COR-L47 (cell line): ENCODE results near the gene KIN.
"Not testable (repeated sequence)": the region's sequence is repeated elsewhere in the genome, so short reads cannot be mapped to it uniquely, and the experiment has no call there.

Experiments used
- DNase-seq: peaks from one replicate; lab custom pipeline; 2025; lab: John Stamatoyannopoulos, UW

The KIN gene

GRCh38 chr10:7794251-7795026 is 6.6 kb upstream of the KIN start:
- DNase-seq = no peak

DNA sequence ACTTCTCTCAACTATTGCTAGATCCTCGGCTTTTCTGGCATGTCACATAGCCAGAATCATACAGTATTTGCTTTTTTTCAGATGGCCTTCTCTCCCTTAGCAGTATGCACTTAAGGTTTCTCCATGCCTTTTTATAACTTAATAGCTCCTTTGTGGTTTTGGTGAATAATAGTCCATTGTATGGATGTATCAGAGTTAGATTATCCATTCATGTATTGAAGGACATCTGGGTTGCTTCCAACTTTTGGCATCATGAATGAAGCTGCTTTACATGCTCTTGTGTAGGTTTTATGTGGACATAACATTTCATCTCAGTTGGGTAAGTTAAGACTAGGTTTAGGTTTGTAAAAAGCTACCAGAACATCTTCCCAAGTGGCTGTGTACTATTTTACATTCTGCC is 4.7 kb upstream of the KIN start:
- DNase-seq = no peak

- no peak for DNase-seq
Observed at GRCh38 chr10:7789390-7789789, 1.6 kb upstream of the KIN start.

- DNase-seq = no peak
Observed at GRCh38 chr10:7788639-7789286, 970 bp upstream of the KIN start.

DNA sequence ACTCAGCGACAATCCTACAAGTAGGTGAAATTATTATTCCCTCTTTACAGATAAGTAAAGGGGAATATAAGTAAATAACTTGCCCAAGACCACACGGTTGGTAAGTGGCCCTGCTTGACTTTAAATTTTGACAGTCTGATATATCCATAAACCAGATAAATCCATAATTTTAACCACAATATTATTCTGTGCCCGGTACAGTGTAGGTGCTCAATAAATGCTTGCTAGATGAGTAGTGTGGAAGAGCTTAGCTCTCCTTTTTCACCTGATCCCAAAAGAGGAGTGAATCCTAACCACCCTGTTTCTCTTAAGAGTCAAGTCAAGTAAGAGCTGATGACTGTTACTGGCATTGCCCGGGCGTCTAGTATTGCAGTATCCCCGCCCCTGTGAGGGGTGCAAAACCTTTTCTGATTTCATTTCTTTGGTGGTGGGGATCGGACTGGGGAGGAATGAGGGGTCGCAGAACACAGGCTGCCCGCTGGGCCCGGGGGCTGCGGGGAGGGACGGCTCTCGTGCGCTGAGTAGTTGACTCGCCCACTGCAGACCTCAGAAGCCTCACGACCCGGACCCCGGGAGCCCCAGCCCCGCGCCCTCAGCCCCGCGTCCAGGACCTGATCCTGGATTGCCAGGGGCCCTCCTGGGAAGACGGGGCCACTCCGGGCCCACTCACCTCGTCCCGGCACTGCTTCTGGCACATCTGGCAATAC is 490 bp downstream of the KIN start:
- no peak for DNase-seq

- DNase-seq = no peak
Observed at GRCh38 chr10:7786430-7786829, 1.4 kb downstream of the KIN start.

DNA sequence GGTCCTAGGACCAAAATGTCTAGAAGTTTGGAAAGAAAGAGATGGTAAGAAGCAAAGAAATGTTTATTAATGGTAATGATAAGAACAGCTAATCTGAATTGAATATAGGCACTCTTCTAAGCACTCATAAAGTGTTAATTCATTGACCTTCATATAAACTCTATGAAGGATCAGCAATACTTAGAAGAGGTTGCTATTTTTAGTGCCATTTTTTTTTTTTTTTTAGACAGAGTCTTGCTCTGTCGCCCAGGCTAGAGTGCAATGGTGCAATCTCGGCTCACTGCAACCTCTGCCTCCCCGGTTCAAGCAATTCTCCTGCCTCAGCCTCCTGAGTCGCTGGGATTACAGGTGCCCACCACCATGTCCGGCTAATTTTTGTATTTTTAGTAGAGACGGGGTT is 5.6 kb downstream of the KIN start:
- DNase-seq = not testable (repeated sequence)

DNA sequence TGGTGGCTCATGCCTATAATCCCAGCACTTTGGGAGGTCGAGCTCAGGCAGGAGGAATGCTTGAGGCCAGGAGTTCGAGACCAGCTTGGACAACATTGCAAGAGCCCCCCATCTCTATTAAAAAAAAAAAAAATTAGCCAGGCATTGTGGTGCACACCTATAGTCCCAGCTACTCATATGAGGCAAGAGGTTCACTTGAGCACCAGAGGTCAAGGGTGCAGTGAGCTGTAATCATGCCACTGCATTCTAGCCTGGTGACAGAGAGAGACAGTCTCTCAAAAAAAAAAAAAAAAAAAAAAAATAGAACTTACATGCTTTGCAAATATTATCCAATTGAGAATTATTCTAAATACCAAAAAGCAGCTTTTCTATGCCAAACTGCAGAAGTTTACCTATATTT is 11.0 kb downstream of the KIN start:
- no peak for DNase-seq

DNA sequence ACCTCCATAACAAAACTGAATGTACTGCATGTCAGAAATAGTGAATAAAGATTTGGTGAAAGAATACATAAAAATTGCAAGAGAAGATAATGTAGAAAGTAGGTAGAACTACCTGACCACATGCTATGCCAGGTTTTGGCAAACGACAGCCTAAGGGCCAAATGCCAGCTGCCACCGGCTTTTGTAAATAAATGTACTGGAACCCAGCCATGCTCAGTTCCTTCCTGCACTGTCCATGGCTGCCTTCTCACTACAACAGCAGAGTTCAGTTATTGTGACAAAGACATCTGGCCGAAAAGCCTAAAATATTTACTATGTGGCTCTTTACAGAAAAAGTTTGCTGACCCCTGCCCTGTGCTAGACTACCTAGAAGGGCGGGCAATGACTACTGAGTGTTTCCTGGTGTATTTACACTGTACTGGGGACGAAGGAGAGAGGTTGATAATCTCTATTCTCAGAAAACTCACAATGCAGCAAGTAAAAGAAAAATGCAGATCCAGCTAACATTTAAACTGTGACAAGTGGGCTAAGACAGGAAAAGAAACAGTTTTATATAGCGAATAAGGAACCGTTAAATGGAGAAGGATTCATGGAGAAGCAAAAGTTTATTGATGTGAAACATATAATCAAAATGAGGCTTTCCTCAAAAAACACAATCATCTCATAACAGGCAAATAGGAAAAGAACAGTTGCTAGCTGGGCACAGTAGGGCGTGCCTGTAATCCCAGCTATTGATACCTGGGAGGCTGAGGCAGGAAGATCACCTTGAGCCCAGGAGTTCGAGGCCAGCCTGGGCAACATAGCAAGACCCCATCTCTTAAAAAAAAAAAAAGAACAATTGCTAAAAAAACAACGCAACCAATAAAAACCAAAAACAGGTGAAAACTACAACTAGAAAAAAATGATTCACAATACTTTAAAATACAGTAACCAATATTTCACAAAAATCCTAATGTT is 13.7 kb downstream of the KIN start:
- peak; percentile 14 for DNase-seq

- no peak for DNase-seq
Observed at GRCh38 chr10:7768417-7768816, 19.4 kb downstream of the KIN start.

GRCh38 chr10:7767209-7767608 is 20.6 kb downstream of the KIN start:
- DNase-seq = no peak

DNA sequence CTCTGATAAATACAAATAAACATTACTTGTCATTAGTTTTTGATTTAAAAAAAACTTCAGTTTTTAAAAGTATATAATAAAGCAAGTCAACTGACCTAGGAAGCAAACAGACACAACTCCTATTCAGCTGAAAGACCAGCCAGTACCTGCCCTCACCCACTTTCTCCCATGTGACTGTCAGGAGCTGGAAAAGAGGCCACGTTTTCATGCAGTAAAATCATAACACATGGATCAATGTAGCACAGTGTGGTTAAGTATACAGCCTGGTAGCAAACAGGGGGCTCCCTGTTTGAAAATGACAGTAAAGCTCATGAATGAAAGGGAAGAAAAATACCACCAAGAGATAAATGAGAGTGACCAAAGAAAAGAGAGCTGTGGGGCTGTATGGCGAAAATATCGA is 21.6 kb downstream of the KIN start:
- no peak for DNase-seq

DNA sequence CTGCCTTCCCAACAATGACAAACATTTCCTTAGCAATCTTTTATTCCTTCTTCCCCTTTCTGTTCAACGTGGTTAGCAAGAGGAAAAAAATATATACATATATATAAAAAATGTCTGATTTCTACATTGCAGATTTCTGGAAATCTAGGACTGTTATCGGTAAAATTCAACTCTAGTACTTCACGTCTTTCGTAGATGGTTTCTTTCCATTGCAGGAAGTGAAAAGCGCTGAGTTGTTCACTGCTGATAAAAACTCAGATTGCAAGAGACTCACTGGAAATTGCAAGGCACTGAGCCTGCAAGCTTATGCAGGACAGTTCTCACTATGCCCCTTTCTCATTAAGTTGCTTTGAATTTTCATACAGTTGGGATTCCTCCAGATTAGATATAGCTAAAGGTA is 23.9 kb downstream of the KIN start:
- no peak for DNase-seq

DNA sequence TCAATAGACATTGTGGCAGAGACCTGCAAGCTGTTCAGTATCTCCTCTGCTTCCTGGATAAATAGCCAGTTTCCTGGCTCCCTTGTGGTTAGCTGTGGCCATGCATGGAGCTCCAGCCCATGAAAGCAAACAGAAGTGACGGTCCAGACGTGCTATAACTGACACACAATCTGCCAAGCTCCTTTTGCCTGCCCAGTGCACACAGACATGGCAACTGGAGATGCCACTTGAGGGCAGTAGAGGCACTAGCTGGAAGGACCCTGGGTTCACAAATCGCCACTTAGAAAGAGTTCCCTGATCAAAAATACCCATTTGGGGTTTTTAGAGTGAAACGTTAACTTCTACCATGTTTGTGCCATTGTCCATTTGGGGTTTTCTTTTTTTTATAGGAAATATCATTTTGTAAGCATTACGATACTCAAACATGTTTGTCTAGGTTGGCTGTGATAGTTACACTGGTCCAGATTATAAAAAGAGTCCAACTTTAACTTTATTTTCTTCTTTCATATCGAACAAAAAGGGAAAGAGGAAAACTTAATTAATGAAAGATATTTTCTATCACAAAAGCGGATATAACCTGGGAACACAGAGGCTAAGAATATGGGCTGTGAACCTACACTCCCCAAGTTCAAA is 31.3 kb downstream of the KIN start:
- no peak for DNase-seq

DNA sequence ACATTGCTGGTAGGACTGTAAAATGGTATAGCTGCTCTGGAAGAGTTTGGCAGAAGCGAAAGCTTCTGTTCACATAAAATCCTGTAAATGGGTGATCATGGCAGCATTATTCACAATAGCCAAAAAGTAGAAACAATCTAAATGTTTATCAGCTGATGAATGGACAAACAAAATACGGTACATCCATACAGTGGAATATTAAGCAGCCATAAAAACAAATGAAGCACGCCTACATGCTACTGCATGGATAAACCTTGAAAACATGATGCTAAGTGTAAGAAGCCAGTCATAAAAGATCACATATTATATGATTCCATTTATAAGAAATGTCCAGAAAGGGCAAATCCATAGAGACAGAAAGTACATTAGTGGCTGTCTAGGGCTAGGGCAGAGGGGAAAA is 32.7 kb downstream of the KIN start:
- no peak for DNase-seq

DNA sequence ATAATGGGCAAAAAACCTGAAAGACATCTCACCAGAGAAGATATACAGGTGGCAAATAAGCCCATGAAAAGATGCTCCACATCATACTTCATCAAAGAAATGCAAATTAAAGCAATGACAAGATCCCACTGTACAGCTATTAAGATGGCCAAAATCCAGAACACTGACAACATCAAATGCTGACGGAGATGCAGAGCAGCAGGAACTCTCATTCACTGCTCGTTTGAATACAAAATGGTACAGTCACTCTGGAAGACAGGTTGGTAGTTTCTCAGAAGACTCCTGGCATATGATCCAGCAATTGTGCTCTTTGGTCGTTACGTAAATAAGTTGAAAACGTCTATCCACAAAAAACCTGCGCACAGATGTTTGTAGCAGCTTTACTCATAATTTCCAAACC is 35.5 kb downstream of the KIN start:
- no peak for DNase-seq

GRCh38 chr10:7750222-7750621 is 37.6 kb downstream of the KIN start:
- DNase-seq = no peak

DNA sequence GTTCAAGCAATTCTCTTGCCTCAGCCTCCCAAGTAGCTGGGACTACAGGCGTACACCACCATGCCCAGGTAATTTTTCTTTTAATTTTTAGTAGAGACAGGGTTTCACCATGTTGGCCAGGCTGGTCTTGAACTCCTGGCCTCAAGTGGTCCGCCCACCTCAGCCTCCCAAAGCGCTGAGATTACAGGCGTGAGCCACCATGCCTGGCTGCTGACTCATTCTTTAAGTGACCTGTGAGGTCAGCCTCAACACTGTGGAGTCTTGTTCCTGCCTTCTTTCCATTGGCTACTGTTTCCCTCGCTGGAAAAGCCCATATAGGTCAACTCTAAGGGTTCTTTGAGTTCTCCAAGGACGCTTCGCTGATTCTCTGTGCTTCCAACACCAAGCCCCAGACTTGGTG is 39.2 kb downstream of the KIN start:
- DNase-seq = not testable (repeated sequence)

DNA sequence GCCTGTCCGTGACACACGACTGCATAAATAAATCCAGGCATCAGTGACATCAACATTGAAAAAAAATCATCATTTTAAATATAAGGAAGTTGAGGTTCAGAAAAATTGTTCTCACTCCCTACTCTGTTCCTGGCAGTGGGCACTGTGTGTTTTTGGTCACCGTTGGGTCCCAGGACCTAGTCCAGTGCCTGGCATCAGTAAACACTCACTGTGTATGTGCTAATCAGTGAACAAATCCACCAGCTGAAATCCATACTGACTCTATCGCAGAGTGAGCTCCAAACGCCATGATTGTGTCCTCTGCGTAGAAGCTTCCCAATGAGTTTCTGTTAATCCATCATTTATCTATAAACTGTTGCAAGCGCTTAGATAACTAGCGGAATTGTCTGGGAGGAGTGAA is 43.5 kb downstream of the KIN start:
- no peak for DNase-seq

GRCh38 chr10:7738536-7739407 is 49.0 kb downstream of the KIN start:
- no peak for DNase-seq

DNA sequence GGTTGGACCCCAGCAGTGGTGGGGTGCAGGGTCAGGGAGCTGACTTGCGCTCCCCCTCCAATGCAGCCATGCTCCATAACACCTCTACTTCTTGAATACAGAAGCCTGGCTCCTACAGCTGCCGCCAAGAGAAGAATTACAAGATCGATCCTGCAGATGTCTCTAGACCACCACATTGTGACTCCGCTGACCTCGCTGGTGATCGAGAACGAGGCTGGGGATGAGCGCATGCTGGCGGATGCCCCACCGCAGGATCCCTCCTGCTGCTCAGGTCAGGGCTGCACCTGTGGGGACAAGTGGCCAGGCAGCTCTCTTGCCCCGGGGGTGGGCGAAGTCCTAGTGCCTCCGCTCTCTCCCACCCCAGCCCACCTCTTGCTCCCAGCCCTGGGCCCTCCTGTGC is 53.0 kb downstream of the KIN start:
- no peak for DNase-seq
